Omental fat pad (tissue), 4 donors: Measurements from ENCODE around the gene TBC1D24. TPM values are rescaled to one million over a fixed set of nuclear protein-coding genes. Genes with fewer than 3 reads are reported as not detected.

Experiments
- ATAC-seq: fragments of 150-250 bp; one replicate; pipeline ENCODE4 v1.9.1; 2016; ENCODE audit warnings: mild to moderate bottlenecking, moderate library complexity; ENCODE audit not compliant: low FRiP score
- DNase-seq: peaks from one replicate; pipeline ENCODE4 v3.0.0-alpha.2; 2019; ENCODE audit warnings: low spot score
- total RNA-seq, 4 donors: library from RNA; depleted of rRNA; stranded (reverse); fragments of >200 nt; gene quantifications; one replicate each; pipeline ENCODE4 v1.1.0, GENCODE V29; 2016
- TF ChIP-seq, protein P1 (sequence below), 3 donors: fragments of 450-650 bp; IDR thresholded peaks; one replicate each; pipeline ENCODE4 v1.5.1; 2016 to 2017; ENCODE audit warnings: antibody characterized with exemption in 3 of 3, mild to moderate bottlenecking in 3 of 3, moderate library complexity in 2 of 3

Gene TBC1D24
- total RNA-seq, 4 donors from 2014 or later: 10.4 to 19.4 (median 13.0) TPM

DNA sequence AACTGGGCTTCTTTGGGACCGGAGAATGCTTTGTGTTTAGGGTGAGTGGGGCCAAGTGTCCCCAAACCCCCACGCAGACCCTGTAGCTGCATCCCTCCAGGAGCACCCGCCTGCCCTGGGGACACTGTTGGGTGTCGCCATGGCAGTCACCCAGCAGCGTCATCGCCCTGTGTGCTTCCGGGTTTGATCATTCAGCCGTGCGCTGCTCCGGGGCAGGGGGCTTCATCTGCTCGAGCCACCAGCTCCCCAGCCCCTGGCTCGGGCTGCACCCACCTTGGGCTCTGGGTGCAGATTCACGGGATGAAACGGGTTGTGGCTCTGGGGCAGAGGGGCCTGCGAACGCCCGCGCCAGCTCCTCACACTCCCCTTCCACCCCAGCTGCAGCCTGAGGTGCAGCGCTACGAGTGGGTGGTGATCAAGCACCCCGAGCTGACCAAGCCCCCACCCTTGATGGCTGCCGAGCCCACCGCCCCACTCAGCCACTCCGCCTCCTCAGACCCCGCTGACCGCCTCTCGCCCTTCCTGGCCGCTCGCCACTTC, 25.0 kb downstream of the TBC1D24 start:
- DNase-seq (no peak), ATAC-seq (no peak)
- TF ChIP-seq, protein P1, sequence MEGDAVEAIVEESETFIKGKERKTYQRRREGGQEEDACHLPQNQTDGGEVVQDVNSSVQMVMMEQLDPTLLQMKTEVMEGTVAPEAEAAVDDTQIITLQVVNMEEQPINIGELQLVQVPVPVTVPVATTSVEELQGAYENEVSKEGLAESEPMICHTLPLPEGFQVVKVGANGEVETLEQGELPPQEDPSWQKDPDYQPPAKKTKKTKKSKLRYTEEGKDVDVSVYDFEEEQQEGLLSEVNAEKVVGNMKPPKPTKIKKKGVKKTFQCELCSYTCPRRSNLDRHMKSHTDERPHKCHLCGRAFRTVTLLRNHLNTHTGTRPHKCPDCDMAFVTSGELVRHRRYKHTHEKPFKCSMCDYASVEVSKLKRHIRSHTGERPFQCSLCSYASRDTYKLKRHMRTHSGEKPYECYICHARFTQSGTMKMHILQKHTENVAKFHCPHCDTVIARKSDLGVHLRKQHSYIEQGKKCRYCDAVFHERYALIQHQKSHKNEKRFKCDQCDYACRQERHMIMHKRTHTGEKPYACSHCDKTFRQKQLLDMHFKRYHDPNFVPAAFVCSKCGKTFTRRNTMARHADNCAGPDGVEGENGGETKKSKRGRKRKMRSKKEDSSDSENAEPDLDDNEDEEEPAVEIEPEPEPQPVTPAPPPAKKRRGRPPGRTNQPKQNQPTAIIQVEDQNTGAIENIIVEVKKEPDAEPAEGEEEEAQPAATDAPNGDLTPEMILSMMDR (IDR thresholded peaks at IDR 0.05): no peak

DNA sequence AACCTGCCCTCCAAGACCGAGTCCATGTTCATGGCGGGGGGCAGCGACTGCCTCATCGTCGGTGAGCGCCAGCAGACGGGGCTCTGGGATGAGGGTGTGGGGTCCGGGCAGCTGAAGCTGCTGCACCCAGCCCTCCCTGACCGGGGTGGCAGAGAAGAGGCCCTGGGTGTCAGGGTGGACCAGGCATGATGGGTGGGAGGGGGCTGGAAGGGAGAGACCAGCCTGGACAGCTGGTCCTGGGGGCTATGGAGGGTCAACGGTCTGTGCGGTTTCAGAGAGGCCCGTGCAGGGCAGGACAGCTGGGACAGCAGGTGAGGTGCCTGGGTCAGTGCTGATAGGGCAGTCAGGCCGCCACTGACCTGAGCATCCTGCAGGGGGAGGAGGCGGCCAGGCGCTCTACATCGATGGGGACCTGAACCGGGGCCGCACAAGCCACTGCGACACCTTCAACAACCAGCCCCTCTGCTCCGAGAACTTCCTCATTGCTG, 25.5 kb downstream of the TBC1D24 start:
- DNase-seq: no peak
- TF ChIP-seq, protein P1 (IDR thresholded peaks at IDR 0.05): no peak
- no peak for ATAC-seq

DNA sequence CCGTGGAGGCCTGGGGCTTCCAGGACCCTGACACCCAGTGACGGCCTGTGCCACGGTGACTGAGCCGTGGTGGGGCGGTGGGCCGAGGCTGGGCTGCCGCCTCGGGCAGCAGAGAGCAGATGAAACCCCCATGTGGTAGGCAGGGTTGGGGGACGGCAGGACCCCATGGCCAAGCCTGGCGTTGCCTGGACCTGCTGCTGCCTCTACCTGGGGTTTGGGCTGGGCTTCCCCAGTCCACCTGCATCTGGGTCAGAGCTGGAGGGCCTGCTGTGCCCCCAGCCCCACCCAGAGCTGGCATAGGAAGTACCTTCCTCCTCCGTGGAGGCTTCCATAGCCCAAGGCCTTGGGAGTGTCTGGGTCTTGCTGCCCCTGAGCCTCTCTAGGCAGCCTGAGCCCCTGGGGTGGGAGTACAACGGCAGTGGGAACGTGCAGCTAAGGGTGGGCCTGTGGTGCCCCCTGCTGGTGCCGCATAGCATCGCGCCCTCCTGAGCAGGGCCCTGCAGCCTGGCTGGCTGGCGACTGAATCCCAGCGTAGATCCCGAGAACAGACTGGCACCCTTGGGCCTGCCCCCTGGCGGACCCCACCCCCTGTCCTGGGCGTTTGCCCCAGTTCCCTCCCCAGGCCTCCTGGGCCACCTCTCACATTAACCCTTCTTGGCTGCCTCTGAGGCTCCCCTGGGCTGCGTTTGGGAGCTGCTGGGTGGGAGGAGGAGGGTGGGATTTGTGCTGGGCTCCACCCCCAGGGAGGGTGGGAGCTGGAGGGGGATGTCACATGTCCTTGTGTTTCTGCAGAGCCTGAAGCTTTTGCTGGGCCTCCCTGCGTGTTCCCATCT, 26.2 kb downstream of the TBC1D24 start:
- TF ChIP-seq, protein P1 (IDR thresholded peaks at IDR 0.05): peak in 2 of 3 donors; percentile 92 to 96
- DNase-seq: peak; percentile 77
- ATAC-seq: peak; percentile 86

DNA sequence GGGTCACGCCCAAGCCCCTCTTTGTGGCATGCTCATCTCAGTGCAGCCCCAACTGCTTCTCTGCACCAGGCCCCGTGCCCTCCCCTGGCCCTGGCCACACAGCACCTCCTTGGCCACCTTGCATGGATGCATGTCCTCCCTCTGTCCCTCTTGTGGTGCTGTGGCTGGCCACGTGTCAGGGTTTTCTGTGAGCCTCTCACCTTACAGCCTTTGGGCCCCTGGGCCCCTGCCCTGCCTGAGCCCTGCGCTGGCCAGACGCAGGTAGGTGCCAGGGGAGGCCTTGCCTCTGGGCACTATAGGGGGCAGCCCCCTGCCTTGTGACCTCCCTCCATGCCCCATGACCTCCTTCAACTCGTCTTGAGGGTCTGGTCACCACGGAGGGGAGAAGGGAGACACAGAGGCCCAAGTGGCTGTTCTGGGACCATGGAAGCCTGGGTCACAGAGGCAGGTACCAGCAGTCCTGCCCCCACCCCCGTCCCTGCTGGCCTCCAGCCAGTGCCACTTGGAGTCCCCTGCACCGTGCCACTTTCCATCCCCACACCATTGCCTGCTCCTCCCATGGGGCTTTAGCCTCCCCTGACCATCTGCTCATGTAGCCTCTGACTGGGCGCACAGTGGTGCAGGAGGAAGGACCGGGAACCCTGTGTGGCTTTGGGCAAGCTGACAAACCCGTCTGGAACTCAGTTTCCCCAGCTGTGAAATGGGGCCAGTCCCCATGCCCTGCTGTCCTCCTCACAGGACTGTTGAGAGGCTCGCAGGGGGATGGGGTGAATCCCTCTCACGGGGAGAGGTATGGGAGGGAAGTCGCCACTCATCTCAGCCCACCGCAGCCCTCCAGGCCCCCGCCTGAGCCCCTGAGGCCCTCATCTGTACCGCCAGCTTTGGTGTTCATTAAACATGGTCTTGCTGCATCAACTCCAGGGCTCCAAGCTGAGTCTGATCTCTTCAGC, 27.3 kb downstream of the TBC1D24 start:
- TF ChIP-seq, protein P1 (IDR thresholded peaks at IDR 0.05): no peak
- ATAC-seq: peak; percentile 0
- DNase-seq: no peak

DNA sequence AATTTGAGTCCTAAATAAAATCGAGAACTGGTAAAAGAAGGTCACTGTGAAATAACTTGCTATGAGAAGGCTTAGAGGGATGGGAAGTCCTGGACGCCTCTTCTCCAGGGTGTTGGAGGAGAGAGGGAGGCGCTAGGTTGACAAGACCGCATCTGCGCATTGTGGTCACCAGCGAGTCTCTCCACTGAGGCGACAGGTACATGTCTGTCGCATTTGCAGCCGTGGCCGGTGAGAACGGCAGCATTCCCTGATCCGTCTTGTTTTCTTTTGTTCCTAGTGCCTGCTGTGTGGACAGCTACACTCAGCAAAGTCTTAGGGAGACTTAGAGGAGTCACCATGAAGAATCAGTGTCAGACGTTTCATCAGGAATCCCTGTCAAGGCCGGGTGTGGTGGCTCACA, 30.8 kb downstream of the TBC1D24 start:
- TF ChIP-seq, protein P1 (IDR thresholded peaks at IDR 0.05): no peak
- no peak for ATAC-seq
- no peak for DNase-seq

DNA sequence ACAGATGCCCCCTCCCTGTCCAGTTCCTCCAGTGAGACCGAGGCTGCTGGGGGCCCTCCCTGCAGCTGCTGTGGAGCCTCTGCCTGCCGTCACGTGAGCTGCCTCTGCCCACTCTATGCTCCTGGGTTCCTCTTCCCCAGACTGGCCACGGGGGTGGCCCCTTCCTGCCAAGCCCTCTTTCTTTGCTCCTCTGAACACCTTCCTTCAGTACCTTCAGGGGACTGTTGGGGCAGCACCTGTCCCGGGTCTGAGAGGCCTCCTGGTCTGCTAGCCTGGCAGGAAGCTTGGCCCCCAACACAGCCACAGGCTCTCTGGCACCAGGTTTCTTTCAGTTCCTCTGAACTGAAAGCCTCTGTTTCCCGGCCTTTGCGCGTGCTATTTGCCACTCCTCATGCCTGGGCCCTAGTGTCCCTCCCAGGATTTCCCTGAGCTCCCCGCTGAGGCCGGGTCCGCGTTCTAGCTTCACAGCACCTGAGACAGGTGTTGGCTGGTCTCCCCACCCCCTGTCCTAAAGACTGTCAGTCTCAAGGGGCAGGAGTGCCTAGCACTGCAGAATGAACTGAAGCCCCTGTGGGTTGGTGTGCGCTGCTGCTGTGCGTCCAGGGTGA, 32.2 kb downstream of the TBC1D24 start:
- TF ChIP-seq, protein P1 (IDR thresholded peaks at IDR 0.05): no peak
- ATAC-seq (no peak), DNase-seq (no peak)
